Esophagus squamous epithelium (tissue), 4 donors: Measurements from ENCODE around the gene ARHGAP23.

ENCODE experiments used
- POLR2A ChIP-seq, 4 donors: fragments of 450-650 bp; IDR thresholded peaks; one replicate each; pipeline ENCODE4 v1.6.1; 2017; ENCODE audit warnings: antibody characterized with exemption in 4 of 4, mild to moderate bottlenecking in 4 of 4, moderate library complexity in 3 of 4
- TF ChIP-seq, protein P1 (sequence below), 6 experiments: fragments of 450-650 bp in 4 of 6; fragments of 200-600 bp in 2 of 6; sonication (generic) in 2 of 6; IDR thresholded peaks; one replicate each; pipeline ENCODE4 v1.5.1; 2016 to 2019; ENCODE audit warnings: antibody characterized with exemption in 6 of 6, mild to moderate bottlenecking in 4 of 6, moderate library complexity in 4 of 6

DNA sequence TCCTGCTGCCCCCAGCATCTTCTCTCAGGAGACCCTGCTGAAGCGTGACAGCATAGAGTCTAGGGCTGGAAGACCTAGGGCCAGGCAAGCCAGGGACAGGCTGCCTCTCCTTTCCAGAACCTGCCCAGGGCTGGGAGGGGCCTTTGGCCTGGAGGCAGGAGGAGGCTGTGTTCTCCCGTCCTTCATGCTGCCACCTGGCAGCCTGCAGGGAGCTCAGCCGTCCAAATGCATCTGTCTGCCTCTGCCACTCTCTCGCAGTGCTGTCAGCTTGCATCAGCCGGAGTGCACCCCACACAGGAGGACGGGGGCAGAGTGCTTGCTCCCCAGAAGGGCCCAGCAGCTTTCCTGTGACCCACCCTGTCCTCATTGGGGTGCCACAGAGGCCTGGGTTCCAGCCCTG lies 31.3 kb downstream of the ARHGAP23 start:
- TF ChIP-seq, protein P1, sequence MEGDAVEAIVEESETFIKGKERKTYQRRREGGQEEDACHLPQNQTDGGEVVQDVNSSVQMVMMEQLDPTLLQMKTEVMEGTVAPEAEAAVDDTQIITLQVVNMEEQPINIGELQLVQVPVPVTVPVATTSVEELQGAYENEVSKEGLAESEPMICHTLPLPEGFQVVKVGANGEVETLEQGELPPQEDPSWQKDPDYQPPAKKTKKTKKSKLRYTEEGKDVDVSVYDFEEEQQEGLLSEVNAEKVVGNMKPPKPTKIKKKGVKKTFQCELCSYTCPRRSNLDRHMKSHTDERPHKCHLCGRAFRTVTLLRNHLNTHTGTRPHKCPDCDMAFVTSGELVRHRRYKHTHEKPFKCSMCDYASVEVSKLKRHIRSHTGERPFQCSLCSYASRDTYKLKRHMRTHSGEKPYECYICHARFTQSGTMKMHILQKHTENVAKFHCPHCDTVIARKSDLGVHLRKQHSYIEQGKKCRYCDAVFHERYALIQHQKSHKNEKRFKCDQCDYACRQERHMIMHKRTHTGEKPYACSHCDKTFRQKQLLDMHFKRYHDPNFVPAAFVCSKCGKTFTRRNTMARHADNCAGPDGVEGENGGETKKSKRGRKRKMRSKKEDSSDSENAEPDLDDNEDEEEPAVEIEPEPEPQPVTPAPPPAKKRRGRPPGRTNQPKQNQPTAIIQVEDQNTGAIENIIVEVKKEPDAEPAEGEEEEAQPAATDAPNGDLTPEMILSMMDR (IDR thresholded peaks at IDR 0.05) = no peak
- TF ChIP-seq POLR2A (IDR thresholded peaks at IDR 0.05) = no peak
